GM21786 (cell line): Measurements from ENCODE around the gene SERINC2.
A peak's percentile ranks its signal among the peaks of the same experiment; 100 is the strongest.
"Not testable (repeated sequence)": the region's sequence is repeated elsewhere in the genome, so short reads cannot be mapped to it uniquely, and the experiment has no call there.

Experiments
- ATAC-seq: cut with Tn5 transposase; IDR thresholded peaks from one replicate; pipeline ENCODE4 v1.9.1; 2021; ENCODE audit not compliant: unreplicated experiment

Gene SERINC2

DNA sequence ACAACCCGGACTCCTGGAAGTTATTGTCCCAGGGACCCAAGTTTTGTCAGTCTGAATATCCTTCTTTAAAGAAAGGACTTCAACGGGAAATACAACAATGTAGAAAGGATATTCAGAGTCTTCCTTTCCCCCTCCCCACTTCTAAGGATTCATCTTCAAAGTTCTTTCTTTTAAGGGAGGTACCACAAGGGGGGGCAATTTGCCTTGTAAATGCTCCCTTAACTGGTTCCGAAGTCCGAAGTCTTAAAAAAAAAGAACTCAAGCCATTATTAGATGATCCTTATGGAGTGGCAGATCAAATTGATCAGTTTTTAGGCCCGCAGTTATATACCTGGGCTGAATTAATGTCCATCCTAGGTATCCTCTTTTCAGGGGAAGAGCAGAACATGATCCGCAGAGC lies 47.0 kb downstream of the SERINC2 start:
- no peak for ATAC-seq

DNA sequence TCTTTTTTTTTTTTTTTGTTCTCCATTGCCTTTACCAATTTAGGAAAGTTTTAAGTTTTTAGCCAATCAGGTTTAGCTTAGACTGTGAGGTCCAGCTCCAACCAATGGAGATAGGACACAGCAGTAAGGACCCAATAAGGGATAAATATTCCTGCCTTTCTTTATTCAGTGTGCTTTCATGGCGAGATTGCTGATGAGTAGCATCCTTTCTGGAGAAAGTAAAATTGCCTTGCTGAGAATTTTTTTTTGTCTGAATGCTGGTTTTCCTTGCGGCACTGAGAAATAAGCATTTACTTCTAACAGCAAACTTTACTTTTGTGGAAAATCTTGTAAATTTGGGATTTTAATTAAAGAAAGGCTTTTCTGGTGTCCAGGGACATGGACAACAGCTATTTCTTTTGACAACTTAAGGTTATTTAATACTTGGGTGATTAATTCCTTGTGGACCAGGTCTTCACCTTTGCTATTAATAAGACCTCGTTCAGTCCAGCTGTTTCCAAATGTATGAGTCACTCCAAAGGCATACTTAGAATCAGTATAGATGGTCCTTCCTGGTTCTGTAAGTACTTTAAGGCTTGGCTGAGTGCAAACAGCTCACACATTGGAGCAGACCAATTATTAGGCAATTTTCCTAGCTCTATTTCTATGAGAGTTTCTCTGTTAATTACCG lies 54.1 kb downstream of the SERINC2 start:
- ATAC-seq = no peak

DNA sequence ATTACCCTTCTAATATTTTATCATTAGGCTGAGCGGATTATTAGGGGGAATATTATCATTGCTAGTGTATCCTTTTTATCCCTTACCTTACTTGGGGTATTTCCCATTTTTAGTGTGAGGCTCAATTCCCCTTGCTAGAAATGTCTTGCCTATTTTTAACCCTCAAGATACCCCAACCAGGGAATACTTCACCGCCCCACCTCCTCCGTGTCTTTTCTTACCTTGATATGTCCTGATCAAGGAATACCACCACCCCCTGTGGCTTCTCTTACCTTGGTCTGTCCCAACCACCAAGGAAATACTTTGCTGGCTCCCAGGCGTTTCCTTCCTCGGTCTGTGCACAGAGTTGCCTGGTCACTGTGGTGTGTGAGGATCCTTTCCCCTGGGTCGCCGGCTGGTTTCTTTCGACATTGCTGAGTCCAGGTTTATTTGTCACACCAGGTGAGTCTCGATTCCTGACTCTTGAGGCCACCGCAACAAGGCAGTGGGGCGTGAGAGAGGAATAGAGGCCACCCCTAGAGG lies 57.8 kb downstream of the SERINC2 start:
- no peak for ATAC-seq

DNA sequence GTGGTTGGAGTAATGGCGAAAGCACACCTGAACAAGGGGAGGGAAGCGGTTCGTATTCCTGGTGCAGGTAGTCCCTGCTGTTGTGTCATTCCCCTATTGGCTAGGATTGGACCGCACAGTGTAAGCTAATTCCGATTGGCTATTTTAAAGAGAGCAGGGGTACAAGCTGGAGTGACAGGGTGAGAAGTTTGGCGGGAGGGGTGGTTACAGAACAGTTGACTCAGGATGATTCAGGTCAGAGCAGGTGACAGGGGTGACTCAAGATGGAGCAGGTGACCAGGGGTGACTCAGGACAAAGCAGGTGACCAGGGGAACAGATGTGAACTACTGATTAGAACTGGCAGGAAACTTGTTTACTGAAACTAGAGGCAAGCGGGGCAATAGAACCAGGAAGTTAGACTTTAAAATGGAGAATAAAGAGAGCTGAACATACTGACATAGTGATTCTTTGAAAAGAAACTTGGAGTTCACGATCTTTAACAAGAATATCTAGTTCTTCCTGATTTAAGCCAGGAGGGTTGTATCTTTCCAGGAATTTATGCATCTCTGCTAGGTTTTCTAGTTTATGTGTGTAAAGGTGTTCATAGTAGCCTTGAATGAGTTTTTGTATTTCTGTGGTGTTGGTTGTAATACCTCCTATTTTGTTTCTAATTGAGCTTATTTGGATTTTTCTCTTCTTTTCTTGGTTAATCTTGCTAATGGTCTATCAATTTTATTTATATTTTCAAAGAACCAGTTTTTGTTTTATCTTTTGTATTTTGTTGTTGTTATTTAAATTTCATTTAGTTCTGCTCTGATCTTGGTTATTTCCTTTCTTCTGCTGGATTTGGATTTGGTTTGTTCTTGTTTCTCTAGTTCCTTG lies 58.7 kb downstream of the SERINC2 start:
- ATAC-seq = not testable (repeated sequence)

DNA sequence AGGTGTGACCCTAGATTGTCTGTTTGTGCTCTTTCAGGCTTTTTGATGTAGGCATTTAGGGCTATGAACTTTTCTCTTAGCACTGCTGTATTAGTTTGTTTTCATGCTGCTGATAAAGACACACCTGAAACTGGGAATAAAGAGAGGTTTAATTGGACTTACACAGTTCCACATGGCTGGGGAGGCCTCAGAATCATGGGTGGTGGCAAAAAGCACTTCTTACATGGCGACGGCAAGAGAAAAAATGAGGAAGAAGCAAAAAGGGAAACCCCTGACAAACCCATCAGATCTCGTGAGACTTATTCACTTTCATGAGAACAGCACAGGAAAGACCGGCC lies 59.3 kb downstream of the SERINC2 start:
- ATAC-seq = not testable (repeated sequence)

DNA sequence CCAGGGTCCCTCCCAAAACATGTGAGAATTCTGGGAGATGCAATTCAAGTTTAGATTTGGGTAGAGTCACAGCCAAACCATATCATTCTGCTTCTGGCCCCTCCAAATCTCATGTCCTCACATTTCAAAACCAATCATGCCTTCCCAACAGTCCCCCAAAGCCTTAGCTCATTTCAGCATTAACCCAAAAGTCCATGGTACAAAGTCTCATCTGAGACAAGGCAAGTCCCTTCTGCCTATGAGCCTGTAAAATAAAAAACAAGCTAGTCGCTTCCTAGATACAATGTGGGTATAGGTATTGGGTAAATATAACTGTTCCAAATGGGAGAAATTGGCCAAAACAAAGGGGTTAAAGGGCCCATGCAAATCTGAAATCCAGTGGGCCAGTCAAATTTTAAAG lies 59.7 kb downstream of the SERINC2 start:
- not testable (repeated sequence) for ATAC-seq

DNA sequence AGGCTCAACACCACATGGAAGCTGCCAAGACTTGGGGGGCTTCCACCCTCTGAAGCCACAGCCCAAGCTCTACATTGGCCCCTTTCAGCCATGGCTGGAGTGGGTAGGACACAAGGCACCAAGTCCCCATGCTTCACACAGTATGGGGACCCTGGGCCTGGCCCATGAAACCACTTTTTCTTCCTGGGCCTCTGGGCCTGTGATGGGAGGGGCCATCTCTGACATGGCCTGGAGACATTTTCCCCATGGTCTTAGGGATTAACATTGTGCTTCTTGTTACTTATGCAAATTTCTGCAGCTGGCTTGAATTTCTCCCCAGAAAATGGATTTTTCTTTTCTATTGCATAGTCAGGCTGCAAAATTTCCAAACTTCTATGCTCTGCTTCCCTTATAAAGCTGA lies 60.5 kb downstream of the SERINC2 start:
- ATAC-seq = not testable (repeated sequence)

DNA sequence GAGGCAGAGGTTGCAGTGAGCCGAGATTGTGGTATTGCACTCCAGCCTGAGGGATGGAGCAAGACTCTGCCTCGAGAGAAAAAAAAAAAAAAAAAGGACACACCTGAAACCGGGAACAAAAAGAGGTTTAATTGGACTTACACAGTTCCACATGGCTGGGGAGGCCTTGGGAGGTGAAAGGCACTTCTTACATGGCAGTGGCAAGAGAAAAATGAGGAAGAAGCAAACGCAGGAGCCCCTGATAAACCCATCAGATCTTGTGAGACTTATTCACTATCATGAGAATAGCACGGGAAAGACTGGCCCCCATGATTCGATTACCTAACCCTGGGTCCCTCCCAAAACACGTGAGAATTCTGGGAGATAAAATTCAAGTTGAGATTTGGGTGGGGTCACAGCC lies 61.6 kb downstream of the SERINC2 start:
- not testable (repeated sequence) for ATAC-seq

DNA sequence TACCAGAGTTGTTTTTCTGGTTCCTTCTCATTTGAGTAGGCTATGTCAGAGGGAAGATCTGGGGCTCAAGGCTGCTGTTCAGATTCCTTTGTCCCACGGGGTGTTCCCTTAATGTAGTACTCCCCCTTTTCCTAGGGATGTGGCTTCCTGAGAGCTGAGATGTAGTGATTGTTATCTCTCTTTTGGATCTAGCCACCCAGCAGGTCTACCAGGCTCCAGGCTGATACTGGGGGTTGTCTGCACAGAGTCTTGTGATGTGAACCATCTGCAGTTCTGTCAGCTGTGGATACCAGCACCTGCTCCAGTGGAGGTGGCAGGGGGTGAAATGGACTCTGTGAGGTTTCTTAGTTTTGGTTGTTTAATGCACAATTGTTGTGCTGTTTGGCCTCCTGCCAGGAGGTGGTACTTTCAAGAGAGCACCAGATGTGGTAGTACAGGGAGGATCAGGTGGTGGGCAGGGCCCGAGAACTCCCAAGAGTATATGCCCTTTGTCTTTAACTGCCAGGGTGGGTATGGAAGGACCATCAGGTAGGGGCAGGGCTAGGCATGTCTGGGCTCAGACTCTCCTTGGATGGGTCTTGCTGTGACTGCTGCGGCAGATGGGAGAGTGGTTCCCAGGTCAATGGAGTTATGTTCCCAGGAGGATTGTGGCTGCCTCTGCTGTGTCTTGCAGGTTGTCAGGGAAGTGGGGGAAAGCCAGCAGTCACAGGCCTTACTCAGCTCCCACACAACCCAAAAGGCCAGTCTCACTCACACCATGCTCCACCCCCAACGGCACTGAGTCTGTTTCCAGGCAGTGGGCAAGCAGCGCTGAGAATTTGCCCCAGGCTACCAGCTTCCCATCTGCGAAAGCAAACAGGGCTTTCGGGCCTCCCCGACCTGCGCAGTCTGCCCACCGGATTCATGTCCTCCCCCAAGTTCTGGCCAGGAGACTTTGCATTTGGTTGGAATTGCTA lies 64.2 kb downstream of the SERINC2 start:
- peak; percentile 71 for ATAC-seq

DNA sequence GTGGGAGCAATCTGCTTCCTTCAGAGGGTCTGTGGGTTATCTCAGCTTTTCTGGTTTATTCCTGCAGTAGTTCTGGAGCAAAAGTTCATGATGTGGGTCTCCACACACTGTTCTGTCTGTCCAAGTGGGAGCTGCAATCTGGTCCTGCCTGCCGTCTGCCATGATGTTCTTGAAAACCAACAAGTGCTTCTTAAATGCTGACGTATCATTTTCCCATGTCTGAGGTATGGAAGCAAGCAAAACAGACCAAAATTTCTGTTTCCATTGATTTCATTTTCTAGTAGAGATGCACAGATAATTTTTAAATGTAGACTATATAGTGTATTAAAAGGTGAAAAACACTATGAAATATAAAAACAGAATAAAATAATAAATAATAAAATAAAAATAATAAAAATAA lies 65.2 kb downstream of the SERINC2 start:
- ATAC-seq = no peak

DNA sequence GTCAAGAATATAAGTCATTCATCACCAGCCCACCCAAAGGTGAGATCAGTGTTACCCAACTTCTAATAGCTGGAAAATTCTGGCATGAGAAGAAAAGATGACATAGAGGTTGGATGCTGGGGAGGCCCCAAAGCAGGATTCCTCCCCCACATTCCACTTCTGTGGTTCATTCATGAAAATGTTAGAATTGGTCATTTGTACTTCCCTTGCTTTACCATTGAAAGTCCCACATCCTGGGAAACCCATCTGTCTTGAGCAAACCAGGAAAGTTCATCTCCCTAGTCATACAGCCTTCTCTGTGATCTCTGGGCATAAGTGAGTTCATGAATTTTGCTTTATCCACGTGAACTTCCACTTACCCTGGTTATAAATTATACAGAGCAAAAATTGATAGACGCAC lies 66.8 kb downstream of the SERINC2 start:
- no peak for ATAC-seq

DNA sequence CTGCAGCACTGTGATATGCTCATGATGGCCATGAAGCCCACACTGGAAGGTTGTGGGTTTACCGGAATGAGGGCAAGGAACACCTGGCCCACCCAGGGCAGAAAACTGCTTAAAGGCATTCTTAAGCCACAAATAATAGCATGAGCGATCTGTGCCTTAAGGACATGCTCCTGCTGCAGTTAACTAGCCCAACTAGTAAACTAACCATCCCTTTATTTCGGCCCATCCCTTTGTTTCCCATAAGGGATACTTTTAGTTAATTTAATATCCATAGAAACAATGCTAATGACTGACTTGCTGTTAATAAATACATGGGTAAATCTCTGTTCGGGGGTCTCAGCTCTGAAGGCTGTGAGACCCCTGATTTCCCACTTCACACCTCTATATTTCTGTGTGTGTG lies 67.4 kb downstream of the SERINC2 start:
- ATAC-seq = not testable (repeated sequence)

DNA sequence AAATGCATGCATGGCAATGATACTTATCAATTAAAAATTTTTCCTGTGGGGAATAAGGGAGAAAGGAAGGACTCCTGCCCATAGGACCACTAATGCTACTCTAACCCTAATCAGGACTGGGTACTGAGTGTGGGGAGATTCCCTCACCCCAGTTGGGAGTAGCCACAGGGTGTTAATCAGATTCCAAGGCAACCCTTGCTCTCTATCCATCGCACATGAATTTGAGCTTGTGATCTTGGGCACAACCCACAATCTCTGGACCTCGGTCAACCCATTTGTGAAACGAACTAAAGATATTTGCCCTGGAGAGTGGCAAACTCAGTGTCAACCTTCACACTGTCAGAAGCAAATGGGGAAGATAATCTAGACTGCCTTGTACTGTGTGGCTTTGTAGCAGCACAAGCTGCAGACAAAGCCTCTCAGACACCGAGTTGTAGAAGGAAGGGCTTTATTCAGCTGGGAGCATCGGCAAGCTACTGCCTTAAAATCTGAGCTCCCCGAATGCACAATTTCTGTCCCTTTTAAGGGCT lies 69.5 kb downstream of the SERINC2 start:
- peak; percentile 15 for ATAC-seq

DNA sequence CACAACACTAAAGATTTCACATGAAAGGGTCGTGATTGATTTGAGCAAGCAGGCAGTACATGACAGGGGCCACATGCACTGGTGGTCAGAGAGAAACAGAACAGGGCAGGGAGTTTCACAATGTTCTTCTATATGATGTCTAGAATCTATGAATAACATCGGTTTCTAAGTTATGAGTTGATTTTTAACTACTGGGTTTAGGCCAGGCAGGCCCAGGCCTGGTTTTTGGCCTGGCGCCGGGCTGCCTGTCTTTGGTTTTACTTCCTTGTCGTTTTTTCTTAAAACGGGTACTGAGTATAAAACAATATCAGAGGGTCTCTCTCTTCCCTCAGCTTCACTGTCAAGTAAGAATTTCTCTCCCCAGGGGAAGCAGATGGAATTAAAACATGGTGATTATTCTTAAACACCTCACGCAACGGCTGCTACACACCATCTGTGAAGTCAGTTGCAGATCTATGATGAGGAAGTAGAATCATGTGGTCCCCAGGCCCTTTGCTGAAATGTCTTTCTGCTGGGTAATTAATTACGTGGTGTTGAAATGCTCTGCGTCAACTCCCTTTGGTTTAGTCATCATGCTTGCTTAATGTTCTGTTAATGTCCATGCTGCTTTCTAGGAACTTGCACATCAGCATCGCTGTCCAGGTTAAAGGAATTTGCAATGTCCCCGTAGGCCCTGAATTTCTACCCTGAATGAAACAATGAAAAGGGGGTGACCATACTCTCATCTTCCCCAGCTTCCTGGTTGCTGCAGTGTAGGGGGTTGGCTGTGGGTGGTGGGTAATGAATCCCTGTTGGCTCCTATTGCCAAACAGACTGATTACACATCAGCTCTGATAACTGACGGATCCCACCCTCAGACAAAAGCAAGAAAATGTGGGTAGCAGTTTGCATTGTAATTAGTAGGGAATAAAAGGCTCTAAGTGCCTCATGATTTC lies 70.3 kb downstream of the SERINC2 start:
- peak; percentile 75 for ATAC-seq
